ENCODE measurements around the gene PPM1N. TPM values are rescaled to one million over a fixed set of nuclear protein-coding genes. Genes with fewer than 3 reads are reported as not detected.

Gene PPM1N
- total RNA-seq, 4 donors from 2014 or later, result 0.39 to 5.0 (median 0.60) TPM; not detected in 1

GRCh38 chr19:45497791-45498190, 452 bp upstream of the PPM1N start:
- Histone ChIP-seq H3K9me3 (no peaks in the 10 kb centered on the region), H3K4me1 (peaks cover 0 to 49% (median 32%) of the 10 kb centered on the region in 4 donors), H3K36me3 (no peaks in the 10 kb centered on the region), H3K4me3 (no peak overlapping the region), H3K27ac (no peak overlapping the region), H3K27me3 (peaks cover 0 to 84% of the 10 kb centered on the region in 2 donors)
- TF ChIP-seq CTCF (IDR thresholded peaks at IDR 0.05), result no peak
- TF ChIP-seq POLR2A (IDR thresholded peaks at IDR 0.05), result no peak
- TF ChIP-seq EP300 (IDR thresholded peaks at IDR 0.05), result no peak
- DNase-seq (ENCODE audit: low spot score in 2 of 2), result no peak
- 30% methylated on average over 16 of the region's 16 CpGs for WGBS, 2 donors

- 9 to 13% methylated on average over 37 of the region's 37 CpGs for WGBS, 2 donors
- DNase-seq (ENCODE audit: low spot score in 2 of 2), result peak in 1 of 2 donors; percentile 43
- peaks cover 0 to 39% (median 28%) of the 10 kb centered on the region in 4 donors for H3K4me1 ChIP-seq
- no peaks in the 10 kb centered on the region for H3K36me3 ChIP-seq
- H3K4me3 ChIP-seq, result peak overlapping the region in 2 of 4 donors; percentile 30 to 31
- no peak overlapping the region for H3K27ac ChIP-seq
- no peaks in the 10 kb centered on the region for H3K9me3 ChIP-seq
- TF ChIP-seq CTCF (IDR thresholded peaks at IDR 0.05) (no peak), EP300 (IDR thresholded peaks at IDR 0.05) (no peak), POLR2A (IDR thresholded peaks at IDR 0.05) (no peak)
- peaks cover 0 to 68% of the 10 kb centered on the region in 2 donors for H3K27me3 ChIP-seq
Measured at GRCh38 chr19:45499196-45500180, 1.2 kb downstream of the PPM1N start.

GRCh38 chr19:45500918-45501729, 2.9 kb downstream of the PPM1N start:
- peaks cover 0 to 40% (median 24%) of the 10 kb centered on the region in 4 donors for H3K4me1 ChIP-seq
- H3K27me3 ChIP-seq, result peaks cover 0 to 51% of the 10 kb centered on the region in 2 donors
- no peaks in the 10 kb centered on the region for H3K36me3 ChIP-seq
- no peaks in the 10 kb centered on the region for H3K9me3 ChIP-seq
- no peak overlapping the region for H3K27ac ChIP-seq
- DNase-seq (ENCODE audit: low spot score in 2 of 2), result no peak
- TF ChIP-seq POLR2A (IDR thresholded peaks at IDR 0.05) (no peak), CTCF (IDR thresholded peaks at IDR 0.05) (no peak), EP300 (IDR thresholded peaks at IDR 0.05) (no peak)
- H3K4me3 ChIP-seq, result no peak overlapping the region
- 73 to 80% methylated on average over 8 of the region's 8 CpGs for WGBS, 2 donors

- WGBS, 2 donors, result 44 to 49% methylated on average over 2 of the region's 2 CpGs
- H3K27me3 ChIP-seq, result peaks cover 0 to 46% of the 10 kb centered on the region in 2 donors
- TF ChIP-seq EP300 (IDR thresholded peaks at IDR 0.05) (no peak), CTCF (IDR thresholded peaks at IDR 0.05) (no peak), POLR2A (IDR thresholded peaks at IDR 0.05) (no peak)
- no peaks in the 10 kb centered on the region for H3K9me3 ChIP-seq
- DNase-seq (ENCODE audit: low spot score in 2 of 2), result no peak
- no peak overlapping the region for H3K4me3 ChIP-seq
- H3K4me1 ChIP-seq, result peaks cover 0 to 37% (median 18%) of the 10 kb centered on the region in 4 donors
- no peaks in the 10 kb centered on the region for H3K36me3 ChIP-seq
- peak overlapping the region in 1 of 4 donors; percentile 34 for H3K27ac ChIP-seq
Measured at GRCh38 chr19:45501730-45502014, 3.4 kb downstream of the PPM1N start.

Data from tibial nerve (tissue), 4 donors.